Stimulated activated CD8-positive, alpha-beta memory T cell treated with anti-CD3 and anti-CD28 coated beads, Interleukin-4, amount 100 ng/mL, for 48 hours (primary cell): ENCODE data around the gene GARS1.
"Not testable (repeated sequence)": the region's sequence is repeated elsewhere in the genome, so short reads cannot be mapped to it uniquely, and the experiment has no call there.

ENCODE experiments used
- DNase-seq: peaks from one replicate; pipeline ENCODE4 v3.0.0-alpha.2; 2020

Gene GARS1

DNA sequence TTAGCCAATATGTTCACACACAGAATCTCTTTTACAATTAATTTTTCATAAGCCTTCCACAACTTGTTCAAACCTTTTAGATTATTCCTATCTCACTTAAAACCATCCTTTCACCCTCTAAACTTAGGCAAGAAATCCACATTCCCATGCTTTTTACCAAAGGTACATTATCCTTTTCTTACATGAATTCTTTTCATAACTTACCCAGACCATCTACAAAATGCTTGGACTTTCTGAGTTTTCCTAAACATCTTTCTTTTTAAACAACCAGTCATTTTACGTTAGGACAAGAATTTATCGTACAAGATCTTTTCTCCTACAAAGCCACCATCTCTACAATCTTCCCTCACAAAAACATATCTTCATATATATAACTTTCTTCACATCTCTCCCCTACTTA lies 18.8 kb upstream of the GARS1 start:
- DNase-seq, result no peak

- DNase-seq, result no peak
Measured at GRCh38 chr7:30583181-30583580, 11.5 kb upstream of the GARS1 start.

DNA sequence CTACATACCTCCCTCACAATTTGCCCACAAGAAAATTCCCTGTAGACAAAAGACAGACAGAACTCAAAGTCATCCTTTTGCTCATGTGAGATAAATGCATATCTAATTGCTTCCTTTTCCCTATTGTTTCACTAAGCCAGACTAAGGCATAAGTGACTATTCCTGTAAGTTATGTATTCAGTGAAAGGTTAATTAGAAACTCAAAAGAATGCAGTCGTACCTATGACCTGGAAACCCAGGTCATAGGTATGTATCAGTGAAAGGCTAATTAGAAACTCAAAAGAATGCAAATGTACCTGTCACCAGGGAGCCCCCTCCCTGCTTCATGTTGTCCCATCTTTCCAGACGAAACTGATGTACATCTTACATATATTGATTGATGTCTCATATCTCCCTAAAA lies 10.3 kb upstream of the GARS1 start:
- no peak for DNase-seq

DNA sequence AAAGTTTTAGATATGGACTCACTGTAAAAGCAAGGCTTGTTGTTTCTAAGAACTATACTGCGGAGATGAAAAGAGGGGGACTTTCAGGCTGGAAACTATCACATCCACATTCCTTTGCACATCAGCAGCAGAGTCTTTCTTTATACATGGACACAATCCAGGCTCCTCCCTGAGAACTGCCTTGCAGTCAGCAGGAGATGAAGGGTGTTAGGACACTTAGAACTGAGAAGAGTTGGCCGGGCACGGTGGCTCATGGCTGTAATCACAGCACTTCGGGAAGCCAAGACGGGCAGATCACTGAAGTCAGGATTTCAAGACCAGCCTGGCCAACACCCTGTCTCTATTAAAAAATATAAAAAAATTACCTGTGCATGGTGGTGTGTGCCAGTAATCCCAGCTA lies 9.7 kb upstream of the GARS1 start:
- no peak for DNase-seq

- DNase-seq, result no peak
Measured at GRCh38 chr7:30585675-30586074, 9.0 kb upstream of the GARS1 start.

- not testable (repeated sequence) for DNase-seq
Measured at GRCh38 chr7:30587547-30587946, 7.1 kb upstream of the GARS1 start.

DNA sequence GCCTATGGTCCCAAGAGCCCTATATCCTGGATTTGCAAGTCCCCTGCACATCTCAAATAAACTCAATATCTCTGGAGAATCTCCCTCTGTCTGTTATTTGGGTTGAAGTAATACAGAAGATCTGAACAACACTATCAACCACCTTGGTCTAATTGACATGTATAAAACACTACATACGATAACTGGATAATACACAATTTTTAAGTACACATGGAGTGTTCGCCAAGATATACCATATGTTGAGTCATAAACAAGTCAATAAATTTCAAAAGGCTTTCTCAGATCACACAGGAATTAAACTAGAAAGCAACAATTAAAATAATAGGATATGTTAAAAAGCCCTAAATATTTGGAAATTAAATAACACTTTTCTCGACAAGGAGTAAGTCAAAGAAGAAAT lies 5.6 kb upstream of the GARS1 start:
- DNase-seq, result no peak

DNA sequence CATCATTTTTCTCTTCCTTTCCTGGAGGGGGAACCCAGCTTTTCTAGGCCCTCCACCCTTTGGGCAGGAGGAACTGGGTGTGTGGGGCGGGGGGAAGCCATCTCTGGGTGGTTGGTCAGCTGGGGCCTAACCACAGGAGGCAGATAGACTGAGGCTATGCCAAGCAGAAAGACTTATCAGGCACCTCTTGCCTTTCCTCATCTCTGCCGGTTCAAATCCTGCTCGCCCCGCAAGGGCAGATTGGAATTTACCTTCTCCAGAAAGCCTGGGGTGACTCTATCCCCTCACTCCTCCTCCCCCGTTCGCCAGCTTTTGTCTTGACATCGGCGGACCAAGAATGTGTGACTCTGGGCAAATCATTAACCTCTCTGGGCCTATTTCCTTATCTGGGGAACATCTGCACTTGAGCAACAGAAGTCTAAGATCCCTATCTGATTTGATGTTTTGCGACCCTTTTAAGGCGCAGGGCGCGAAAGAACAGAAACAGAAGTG lies 584 bp upstream of the GARS1 start:
- peak; percentile 59 for DNase-seq

GRCh38 chr7:30595436-30596013 lies 847 bp downstream of the GARS1 start:
- no peak for DNase-seq

- DNase-seq, result no peak
Measured at GRCh38 chr7:30596014-30596641, 1.4 kb downstream of the GARS1 start.

DNA sequence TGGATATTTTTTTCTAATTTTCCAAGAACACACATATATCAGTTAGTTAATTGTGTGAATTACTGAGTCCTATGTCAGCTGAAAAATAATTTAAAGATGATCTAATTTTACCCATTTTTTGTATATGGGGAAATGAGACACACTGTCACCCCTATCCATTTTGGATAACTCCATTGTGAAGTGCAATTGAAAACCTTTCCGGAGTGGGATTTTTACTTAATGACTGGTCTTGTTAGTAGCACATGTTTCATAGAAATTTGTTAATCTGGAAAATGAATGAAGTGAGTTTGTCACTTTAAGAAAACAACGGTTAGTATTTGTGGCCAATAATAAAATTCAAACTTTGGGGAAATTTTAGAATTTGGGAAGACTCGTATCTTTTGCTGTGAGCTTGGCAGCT lies 2.0 kb downstream of the GARS1 start:
- no peak for DNase-seq

DNA sequence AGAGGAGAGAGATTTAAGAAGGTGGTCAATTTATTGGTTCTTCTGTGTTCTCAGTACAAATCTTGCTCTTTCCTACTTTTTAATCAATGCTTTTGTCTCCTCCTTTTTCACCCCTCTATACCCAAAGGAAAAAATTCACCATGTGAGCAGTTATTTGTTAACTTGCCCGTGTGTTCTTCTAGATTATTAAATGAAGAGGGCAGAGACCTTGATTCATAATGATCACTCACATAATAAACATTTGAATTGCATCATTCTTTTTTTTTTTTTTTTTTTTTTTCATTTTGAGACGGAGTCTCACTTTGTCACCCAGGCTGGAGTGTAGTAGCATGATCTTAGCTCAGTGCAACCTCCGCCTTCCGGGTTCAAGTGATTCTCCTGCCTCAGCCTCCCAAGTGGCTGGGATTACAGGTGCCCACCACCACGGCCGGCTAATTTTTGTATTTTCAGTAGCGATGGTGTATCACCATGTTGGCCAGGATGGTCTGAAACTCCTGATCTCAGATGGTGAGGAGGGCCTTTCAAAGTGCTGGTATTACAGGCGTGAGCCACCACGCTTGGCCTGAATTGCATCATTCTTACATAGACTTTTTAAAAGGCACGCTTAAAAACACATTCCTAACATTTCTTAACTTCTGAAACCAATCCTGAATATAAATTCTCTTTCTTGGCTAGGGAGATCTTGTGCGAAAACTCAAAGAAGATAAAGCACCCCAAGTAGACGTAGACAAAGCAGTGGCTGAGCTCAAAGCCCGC lies 3.6 kb downstream of the GARS1 start:
- no peak for DNase-seq

- no peak for DNase-seq
Measured at GRCh38 chr7:30604901-30605300, 10.2 kb downstream of the GARS1 start.

DNA sequence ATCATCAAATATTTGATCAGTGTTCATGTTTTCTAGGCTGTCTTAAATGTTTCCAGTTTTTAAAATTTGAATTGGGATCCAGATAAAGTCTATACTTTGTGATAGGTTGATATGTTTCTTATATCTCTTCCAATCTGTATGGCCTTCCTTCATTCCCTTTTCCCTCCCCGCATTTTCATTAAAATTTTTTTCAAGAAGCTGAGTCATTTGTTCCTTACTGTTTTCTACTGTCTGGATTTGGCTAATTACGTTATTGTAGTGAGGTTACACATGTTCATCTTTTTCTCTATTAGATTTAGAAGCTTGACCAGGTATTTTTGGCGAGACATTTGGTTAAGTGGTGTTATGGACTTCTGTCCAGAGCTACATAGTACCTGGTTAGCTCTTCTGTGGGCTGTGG lies 11.2 kb downstream of the GARS1 start:
- no peak for DNase-seq

- peak; percentile 58 for DNase-seq
Measured at GRCh38 chr7:30612658-30613265, 18.1 kb downstream of the GARS1 start.

DNA sequence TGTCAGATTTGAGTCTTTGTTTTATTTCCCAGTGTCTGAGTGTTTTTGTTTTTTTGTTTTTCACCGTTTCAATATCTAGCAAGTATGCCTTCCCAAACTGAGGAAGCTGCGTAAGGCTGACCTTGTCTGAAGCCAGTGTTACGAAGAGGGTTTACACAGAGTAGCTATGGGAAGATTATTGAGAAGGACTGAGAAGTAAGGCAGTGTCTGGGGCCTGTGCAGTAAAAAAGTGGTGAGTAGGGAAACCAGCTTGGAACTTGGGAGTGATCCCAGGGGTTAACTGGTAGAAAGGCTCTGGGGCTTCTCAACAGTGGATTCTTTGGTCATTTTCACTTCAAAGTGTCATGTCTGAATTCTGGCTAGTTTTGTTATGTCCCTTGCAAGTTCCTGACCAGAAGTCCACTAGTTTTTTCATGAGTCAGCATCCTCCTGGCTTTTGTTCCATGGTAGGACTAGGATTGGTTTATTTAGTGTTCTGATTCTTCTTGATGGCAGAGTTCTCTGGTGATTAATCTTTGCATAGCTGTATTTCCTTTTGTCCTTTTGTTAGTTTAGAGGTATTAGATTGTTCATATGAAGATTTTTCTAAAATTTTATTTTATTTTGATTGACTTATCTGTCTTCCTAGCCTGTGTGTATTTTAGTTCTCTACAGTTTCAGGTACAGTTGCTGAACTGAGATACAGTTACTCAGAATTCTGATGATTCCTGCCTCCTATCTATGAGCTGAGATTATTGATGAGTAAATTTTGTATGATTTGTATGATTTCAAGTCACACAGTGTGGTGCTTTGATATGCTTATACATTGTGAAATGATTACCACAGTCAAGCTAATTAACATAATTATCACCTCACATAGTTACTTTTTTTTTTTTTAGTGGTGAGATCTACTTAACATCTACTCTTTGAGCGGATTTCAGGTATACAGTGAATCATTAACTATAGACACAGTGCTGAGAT lies 19.0 kb downstream of the GARS1 start:
- DNase-seq, result no peak

DNA sequence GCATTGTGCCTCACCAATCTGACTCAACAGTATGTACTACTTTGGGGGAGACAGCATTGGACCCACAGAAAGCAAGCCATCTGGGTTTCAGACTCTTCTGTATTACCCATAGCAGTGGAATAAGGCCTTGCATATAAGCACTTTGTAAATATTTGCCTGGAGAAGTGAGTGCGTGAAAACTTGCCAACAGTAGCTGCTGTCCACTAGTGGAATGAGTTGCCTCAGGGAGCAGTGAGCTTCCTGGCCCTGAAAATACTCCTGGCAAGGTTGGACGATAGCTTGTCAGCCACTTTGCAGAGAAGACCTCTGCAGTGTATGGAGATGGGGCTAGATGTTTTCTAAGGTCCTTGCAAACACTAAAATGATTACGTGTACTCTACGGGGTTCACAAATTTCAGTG lies 21.6 kb downstream of the GARS1 start:
- DNase-seq, result no peak

DNA sequence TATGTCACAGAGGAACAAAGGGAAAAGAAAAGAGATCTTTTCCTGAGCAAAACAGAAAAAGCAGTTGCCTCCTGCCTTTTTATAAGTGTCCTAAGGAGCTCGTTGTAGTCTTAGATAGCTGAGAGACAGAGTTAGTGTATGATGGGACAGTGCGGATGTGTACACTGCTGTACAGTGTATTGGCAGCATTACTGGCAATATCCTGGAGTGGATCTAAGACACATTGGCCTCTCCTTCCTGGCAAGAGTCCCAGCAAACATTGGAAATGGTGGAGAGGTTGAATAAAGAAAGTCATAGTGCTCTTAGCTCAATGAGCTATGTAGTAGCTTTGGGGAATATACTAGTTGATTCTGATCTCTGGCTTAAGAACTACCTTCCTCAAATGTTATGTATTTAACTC lies 22.7 kb downstream of the GARS1 start:
- no peak for DNase-seq

DNA sequence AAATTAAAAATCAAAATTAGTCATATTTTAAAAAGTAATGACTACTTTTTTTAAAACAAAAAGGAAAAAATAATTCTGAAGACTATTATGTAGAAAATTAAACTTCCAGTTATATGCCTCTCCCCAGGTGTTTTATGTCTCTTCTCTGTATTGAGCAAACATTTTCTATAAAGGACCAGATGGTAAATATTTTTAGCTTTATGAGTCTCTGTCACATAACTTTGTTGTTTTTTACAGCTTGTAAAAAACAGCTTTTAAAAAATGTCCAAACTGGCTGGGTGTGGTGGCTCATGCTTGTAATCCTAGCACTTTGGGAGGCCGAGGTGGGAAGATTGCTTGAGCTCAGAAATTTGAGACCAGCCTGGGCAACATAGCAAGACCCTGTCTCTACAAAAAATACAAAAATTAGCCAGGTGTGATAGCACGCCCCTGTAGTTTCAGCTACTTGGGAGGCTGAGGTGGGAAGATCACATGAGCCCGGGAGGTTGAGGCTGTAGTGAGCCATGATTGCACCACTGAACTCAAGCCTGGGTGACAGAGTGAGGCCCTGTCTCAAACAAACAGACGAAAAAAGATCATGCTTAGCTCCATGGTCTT lies 23.5 kb downstream of the GARS1 start:
- DNase-seq, result no peak

GRCh38 chr7:30618961-30619360 lies 24.3 kb downstream of the GARS1 start:
- DNase-seq, result no peak

- no peak for DNase-seq
Measured at GRCh38 chr7:30625283-30625682, 30.6 kb downstream of the GARS1 start.

DNA sequence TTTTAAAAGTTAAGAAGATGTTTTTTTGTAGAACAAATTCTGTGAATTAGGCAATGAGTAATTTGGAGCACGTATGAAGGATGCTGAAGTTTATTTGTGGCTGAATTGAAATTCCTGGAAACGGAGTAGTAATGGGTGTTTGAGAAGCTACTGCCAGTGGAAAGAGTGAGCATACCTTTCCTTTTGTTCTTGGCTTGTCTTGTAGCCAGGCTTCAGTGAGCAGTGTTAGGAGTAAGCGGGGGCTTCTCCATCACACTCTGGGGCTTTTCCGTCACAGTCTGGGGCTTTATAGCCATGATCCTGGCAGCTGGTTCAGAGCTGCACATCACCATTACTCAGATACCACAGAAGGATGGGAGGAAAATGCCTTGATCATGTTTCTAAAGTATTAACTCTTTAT lies 32.3 kb downstream of the GARS1 start:
- no peak for DNase-seq
